ENCODE data around the gene EEF1A2.

- TF ChIP-seq GATA3 (IDR thresholded peaks at IDR 0.05; ENCODE audit: low read depth, low read length): no peak
- TF ChIP-seq GATA2 (IDR thresholded peaks at IDR 0.05; ENCODE audit: low read depth, low read length): no peak
Measured at GRCh38 chr20:63449796-63450730, 48.8 kb downstream of the EEF1A2 start.

Measured in SH-SY5Y (cell line).